GM18520 (cell line): ENCODE data around the gene CFAP206.

Experiments
- ATAC-seq: cut with Tn5 transposase; IDR thresholded peaks from one replicate; pipeline ENCODE4 v1.9.1; 2021; ENCODE audit not compliant: unreplicated experiment

The CFAP206 gene, protein sequence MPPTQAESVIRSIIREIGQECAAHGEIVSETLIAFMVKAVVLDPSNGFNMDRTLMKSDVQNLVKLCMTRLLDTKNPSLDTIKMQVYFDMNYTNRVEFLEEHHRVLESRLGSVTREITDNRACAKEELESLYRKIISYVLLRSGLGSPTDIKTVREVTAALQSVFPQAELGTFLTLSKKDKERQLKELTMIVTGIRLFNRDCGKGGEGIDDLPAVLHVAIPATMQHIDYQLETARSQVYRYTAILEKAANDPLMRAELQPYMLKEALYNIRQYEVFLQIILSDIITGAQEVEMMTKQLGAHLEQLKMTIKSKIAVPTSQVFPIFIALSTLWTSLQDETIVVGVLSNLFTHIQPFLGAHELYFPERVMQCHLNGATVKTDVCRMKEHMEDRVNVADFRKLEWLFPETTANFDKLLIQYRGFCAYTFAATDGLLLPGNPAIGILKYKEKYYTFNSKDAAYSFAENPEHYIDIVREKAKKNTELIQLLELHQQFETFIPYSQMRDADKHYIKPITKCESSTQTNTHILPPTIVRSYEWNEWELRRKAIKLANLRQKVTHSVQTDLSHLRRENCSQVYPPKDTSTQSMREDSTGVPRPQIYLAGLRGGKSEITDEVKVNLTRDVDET

DNA sequence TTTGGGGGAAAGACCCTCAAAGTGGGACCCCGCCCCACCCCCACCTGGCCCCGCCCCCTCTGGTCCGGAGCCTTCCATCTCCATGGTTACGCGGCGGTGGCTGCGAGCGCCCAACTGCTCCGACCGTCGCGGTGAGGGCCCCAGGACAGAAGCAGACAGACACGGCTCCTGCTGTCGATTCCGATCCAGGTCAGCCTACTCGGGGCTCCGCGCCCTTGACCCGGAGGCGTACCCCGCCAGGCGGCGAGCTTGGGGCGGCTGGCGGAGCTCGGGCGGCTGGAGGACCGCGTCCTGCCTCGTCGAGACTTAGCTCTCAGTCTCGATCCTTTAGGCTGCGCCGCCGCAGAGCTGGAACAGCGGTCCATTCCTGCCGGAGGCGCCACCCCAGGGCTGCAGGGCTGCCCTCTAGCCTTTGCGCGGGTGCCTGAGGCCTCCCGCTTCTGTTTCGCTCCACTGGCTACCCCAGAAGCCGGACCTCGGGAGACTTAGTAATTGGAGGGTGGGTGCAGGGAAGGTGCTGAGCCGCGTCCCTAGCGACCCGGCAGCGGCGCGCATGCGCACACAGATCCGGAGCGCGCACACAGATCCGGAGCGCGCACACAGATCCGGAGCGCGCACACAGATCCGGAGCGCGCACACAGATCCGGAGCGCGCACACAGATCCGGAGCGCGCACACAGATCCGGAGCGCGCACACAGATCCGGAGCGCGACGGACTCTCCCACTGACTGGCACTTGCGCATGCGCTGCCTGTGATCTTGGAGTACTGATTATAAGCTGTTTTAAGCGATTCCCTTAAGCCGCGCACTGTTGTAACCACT lies at the start of gene CFAP206:
Gene CFAP206, plus strand, starts transcription at position 72 of the 820 bp plus-strand sequence. CDS start 1,868 bp downstream, outside the sequence.
- ATAC-seq = peak; percentile 69

DNA sequence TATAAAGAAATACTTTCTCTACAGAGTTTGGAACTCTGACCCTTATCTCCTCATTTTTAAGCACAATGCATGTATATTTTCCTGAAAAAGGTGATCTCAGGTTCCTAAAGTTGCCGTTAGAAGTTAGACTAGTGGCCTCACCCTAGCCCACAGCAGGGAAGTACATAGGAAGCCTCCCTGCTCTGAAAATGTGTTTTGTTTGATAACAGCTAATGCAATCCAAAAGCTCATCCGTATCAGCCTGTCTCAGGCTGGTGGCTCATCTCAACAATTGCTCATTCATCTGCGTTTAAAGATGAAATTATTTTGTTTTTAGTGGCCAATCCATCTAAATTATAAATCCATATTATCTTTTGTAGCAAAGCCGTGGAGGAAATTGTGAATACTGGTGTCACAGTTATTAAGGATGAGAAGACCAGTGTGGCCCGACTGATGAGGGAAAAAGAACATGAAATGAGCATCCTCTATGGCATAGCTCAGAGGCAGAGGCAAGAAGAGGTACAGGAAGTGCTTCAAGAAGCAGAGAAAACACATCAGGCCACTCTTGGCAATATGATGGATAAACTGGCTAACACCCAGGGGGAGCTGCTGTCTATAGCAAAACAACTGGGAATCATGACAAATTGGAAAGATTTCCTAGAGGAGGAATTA lies 43.0 kb upstream of the CFAP206 start:
- ATAC-seq = no peak

DNA sequence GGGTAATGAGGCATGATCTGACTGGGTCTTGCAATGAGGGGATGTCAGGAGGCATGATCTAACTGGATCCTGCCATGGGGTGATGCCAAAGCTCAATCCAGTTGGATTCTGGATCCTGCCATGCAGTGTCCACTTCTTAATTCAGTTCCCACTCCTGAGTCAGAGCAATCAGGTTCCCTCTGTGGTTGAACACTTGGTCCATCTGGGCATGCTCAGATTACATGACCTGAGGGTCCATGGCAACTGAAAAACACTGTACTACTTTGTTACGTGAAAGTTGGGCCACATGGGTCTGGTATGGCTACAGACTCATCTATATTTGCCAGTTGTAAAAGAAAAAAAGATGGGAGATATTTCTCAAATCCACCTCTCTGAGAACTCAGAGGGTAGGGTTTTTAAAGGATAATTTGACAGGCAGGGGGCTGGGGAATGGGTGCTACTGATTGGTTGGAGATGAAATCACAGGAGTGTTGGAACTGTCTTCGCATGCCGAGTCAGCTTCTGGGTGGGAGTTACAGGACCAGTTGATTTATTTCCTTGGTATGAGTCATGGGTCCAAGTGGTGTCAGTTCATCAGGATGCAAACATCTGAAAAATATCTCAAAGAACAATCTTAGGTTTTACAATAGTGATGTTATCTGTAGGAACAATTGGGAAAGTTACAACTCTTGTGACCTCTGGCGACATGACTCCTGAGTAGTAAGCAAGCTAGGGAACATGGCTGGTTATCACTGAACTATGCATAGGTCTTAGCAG lies 41.5 kb upstream of the CFAP206 start:
- ATAC-seq = no peak

DNA sequence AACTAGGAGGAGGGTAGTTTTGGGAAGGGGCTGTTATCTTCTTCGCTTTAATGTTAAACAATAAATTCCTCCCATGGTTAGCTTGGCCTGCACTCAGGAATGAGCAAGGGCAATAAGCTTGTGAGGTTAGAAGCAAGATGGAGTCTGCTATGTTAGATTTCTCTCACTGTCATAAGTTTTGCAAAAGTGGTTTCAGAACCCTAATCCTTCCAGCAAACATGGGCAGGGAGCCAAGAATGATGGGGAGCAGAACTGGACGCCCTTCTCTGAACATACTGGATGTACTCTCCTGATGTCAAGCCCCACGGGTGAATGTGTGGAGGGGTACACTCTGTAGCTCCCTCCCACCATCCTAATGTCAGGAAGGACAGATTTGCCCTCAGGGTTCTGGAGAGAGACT lies 40.9 kb upstream of the CFAP206 start:
- ATAC-seq = no peak

DNA sequence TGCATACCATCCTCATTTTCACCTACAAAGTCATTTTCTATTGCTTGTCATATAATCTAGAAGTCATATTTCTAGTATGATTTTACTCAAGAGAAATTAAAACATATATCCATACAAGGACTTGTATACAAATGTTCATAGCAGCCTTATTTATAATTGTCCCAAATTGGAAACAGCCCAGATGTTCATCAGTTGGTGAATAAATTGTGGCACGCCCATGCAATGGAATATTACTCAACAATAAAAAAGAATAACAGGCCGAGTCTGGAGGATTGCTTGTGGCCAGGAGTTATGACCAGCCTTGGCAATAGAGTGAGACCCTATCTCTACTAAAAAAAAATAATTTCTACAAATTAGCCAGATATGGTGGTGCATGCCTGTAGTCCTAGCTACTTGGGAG lies 34.4 kb upstream of the CFAP206 start:
- ATAC-seq = no peak

DNA sequence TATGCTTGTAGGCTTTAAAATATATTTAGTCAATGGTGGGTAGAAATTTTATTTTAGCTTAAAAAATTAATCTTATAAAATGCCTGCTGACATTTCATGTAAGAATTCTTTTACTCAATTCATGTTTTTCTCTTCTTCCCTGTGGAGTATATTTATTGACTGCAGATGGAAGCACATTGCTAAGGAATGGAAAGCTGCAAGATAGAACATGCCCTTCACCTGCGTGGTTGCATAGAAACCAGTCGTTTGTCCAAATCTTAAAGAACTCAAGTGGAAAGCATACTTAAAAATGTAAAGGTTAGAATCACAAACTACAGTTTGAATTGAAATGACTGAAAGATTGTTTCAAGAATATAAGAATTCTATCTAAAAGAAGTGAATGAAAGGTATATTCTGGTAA lies 32.5 kb upstream of the CFAP206 start:
- no peak for ATAC-seq

DNA sequence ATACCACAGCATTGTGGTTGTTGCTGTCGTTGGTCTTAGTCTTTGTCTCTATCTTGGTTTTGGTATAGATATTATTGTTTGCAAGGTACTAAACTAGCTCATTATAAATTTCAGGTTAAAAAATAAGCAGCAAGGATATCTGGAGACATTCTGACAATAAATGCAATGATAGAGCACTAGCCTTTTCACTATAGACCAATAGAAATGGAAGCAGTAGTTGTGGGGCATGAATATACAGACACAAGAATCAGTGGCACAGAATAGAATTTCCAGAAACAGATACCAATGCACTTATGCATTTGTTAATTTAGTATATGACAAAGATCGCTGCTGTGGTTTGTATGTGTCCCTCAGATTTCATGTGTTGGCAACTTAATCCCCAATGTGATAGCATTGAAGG lies 31.1 kb upstream of the CFAP206 start:
- ATAC-seq = no peak

DNA sequence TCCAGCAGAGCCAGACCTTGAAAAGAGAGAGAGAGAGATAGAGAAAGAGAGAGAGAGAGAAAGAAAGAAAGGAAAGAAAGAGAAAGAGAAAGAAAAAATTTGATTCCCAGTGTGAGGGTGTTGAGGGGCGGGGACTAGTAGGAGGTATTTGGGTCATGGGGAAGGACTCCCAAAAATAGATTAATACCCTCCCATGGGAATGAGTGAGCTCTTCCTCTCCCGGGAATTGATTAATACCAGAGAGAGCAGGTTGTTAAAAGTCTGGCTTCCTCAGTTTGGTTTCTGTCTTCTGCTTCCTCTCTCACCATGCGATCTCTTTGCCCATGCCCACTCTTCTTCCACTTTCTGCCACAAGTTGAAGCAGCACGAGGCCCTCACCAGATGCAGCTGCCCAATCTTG lies 28.8 kb upstream of the CFAP206 start:
- ATAC-seq = no peak

DNA sequence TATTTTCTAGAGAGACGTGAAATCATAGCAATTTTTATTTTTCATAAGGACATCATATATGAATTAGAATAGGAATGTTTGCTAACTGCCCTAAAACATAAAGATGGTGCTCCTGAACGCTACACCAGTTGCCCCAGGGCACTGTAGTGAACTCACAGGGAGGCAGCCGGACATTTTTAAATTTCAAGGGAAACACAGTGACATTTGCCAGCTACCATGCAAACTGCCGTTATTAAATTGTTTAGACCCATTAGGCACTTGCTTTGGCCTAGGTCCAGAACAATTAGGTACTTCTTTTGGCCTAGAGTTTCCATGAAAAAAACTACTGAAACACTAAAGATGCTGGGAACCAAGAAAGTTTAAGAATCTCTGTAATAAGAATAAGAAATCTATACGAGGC lies 24.9 kb upstream of the CFAP206 start:
- ATAC-seq = no peak

DNA sequence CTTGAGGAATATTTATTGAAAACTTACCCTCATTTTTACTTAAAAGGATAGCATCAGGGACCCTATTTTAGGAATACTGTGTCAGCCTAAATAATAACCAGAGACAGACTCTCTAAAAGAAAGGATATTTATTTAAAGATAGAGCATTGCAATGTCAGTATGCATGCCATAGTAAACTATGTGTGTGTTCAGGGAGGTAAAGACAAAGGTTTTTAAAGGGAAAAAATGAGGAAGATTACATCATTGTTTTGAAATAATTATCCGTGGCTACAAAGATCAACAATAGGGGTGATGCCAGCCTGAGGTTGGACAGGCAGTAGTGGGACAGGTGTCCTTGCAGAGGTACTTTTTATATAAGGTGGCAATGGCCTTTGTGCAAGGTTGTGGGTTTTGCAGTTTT lies 23.7 kb upstream of the CFAP206 start:
- ATAC-seq = no peak

DNA sequence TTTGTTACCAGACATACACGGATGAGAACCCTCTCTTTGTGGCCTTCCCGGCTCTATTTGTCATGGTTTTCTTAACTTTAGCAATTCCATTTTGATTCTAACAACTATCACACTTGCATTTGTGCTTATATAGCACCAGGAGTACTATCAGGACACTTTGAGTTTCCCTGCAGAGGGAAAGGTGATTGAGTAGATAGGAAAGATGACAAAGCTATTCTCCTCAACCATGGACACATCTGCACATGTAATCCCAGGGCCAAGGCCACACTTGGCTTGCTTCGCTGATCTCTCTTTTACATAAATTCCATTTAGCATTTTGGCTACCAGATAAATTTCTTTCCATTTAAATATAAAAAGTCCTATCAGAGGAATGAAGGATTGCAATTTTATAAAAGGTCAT lies 23.3 kb upstream of the CFAP206 start:
- no peak for ATAC-seq

DNA sequence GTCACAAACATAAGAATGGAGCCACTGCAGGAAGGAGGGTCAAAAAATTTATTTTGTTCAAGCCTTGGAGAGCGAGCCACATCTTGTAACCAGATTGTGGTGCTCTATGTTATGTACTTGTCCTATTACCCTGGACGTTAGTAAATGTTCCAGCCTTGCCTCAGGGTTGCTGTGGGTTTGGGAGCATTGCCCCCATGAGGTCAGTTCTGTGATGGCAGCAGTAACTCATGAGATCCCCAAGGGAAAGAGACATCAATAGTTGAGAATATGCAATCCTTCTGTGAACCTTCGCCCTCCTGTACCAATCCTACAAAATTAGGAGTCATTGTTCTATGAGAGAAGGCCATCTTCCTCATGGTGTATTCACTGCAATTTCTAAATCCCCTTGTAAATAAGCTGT lies 16.4 kb upstream of the CFAP206 start:
- no peak for ATAC-seq

DNA sequence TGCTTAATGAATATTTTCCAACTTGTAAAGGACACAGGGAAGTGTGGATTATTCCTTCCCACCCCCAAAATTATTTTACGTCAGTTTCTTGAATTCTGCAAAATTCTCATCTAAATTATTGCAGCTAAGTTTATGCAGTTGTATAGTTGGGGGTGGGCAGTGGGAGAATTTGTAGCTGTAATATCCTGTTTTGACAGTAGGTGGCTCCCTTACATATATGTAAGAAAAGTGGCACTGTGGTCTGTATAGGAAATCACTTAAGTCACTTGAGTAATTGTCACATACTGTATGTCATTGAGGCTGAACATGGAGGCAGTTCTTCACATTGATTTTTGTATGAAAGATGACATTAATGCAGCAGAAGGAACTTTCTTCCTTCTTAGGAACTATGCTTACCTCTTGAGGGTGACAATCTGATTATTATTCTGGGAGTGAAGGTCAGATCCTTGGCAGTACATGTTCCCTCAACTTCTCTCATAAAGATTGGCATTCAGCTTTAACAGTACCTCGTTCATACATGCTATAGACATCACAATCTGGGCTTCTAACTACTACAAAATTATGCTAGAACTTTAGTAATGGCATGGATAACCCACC lies 14.6 kb upstream of the CFAP206 start:
- no peak for ATAC-seq

DNA sequence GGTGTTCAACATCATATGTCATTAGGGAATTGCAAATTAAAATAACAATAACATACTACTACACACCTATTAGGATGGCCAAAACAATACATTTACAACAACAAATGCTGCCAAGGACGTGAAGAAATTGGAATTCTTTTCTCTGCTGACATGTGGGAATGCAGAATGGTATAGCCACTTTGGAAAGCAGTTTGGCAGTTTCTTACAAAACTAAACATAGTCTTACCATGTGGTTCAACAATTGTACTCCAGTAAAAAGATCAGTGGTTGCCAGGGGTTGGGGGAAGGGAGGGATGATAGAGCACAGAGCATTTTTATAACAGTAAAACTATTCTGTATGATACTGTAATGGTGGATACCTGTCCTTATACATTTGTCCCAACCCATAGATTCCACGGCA lies 12.3 kb upstream of the CFAP206 start:
- no peak for ATAC-seq

DNA sequence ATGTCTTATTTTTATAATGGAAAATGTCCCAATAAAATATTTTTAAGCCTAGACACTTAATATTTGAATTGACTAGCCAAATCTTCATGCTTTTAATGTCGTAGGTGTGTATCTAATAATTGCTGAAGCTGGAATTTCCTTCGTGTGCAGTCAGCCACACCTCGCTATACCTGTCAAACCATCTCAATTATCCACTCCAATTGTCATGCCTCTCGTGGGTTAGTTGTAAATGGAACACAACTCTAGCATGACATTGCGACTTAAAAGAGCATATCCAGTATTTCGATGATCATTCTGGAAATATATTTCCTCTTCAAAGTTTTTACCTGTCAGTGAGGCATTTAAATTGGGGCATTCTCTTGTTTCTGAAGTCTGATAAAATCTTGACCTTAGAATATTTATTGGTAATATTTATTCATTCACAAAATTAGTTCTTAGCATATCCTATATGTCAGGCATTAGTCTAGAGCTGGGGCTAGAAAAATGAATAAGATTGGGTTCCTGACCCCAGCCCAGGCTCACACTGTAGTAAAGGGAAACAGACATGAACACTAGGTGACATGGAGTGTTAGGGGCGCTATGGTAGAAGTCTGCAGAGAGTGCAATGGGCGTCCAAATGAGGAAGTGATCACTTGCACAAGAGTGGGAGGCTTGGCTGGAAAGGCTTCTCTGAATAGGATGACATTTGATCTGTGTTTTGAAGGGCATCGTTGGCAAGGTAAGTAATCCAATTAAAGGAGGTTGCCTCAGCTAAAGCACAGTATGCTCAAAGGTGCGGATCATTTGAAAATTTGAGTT lies 11.0 kb upstream of the CFAP206 start:
- ATAC-seq = no peak

DNA sequence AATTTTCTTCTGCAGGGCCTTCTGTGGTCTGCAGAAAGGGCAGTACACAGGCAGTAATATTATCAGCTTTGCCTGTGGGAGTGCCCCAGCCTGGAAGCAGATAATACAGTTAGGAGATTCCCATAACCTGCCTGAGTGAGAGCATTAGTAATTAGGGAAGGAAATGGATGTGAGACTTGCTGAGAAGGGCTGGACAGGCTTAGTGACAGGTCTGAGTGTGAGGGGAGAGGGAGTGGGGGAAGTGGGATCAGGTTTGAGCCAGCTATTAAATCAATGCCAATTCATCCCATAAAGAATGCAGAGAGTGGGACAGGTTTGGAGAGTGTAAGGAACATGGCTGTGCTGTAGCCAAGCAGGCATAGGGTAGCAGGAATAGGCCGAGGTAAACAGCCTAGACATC lies 10.1 kb upstream of the CFAP206 start:
- ATAC-seq = no peak

DNA sequence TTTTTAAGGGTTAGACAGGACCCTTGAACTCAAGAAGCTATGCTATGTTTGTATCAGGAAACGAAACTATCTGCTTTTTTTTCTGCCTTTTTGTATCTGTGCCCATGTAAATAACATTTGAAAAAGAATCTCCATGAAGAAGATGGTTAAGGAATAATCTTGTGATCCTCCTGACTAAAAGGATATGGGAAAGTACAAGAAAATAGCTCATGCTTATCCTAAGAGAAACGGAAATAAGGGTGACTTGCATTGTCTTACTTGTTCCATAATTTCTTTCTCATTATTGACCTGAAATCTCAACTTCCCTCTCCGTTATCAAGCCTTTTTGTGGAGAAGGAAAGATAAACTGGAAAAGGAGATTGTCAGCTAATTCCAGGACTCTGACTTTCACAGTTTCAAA lies 5.9 kb upstream of the CFAP206 start:
- ATAC-seq = no peak

DNA sequence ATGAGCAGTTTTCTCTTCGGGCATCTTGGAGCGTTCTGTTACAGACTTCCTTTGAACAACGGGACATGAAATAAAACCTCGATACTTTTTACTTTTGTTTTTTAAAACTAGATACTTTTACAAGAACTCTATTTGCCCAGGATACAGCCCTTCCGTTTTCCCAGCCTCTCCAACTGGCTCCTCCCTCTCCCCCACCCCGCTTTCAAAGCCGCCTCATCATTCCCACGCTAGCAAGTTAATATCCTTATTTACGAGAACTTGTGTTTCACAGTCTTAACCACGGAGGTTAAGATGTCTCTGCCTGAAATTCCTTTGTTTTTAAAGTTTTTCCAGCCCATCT lies 241 bp upstream of the CFAP206 start:
- ATAC-seq = no peak

DNA sequence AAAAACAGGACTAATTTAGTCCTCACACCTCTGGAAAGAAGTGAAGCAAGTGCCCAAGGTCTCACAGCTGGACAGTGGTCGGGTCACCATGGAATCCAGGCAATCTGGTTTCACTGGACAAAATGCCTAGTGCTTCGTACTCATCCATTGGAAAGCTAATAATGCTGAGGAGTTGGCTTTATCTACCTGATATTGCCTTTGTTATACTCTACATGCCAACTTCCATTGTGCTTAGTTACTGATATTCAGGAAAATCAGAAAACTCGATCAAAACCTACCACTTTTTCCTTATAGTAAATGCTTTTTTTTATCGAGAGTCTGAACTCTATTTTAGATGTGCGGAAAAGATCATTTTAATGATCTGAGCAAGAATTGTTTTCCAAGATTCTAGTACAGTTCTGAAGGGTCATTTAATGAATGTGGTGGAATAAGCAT lies 966 bp downstream of the CFAP206 start:
- ATAC-seq = no peak

DNA sequence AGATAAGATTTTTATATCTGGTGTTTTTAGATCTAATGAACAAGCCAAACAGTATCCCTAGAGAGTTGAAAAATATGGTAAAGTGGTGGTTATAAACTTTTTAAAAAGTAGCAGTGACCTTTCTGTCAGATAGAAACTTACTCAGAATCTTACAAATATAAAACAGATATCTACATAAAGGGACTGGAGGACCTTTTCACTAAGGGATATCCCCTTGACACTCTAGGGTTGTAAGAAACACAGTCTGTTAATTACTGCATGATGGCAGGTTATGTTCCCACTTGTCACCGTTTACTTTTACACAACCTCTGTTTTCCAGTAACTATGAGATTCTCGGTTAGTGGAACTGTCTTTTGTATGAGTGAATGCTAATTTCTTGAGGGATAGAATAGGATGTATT lies 11.5 kb downstream of the CFAP206 start:
- ATAC-seq = no peak
